GM12878 (cell line): Measurements from ENCODE around the gene C16orf90. TPM values are rescaled to one million over a fixed set of nuclear protein-coding genes. Genes with fewer than 3 reads are reported as not detected.

Experiments
- ATAC-seq: fragments of 200-7000 bp; cut with Tn5 transposase; 3 replicates; pipeline ENCODE4 v1.9.1; 2020; ENCODE audit warnings: mild to moderate bottlenecking, moderate library complexity
- BruUV-seq: library from RNA; stranded (reverse); fragments of 400-500 nt; replicated peaks from 2 replicates; lab custom pipeline; 2021; lab: Mats Ljungman, UMichigan
- CTCF ChIA-PET: fragments of 300-600 bp; sonication (Branson Sonifier 250); formaldehyde crosslinking; extraction: SDS; loops from one replicate; lab custom pipeline; 2021; ENCODE audit warnings: inconsistent platforms; lab: Yijun Ruan, JAX
- POLR2A ChIA-PET: fragments of 350-600 bp; formaldehyde crosslinking; extraction: SDS; loops from one replicate; lab custom pipeline; 2021; ENCODE audit warnings: inconsistent platforms; lab: Charles Lee
- RAD21 ChIA-PET: fragments of 300-600 bp; sonication (Branson Sonifier 250); formaldehyde crosslinking; loops from one replicate; lab custom pipeline; 2023; ENCODE audit warnings: antibody characterized with exemption; ENCODE audit not compliant: unreplicated experiment; lab: Charles Lee
- SMC1A ChIA-PET: fragments of 300-600 bp; sonication (Branson Sonifier 250); formaldehyde crosslinking; loops from one replicate; lab custom pipeline; 2023; ENCODE audit not compliant: unreplicated experiment, uncharacterized antibody; lab: Charles Lee
- DNase-seq: peaks from one replicate; pipeline ENCODE4 v3.0.0-alpha.2; 2011; ENCODE audit warnings: low read depth, low spot score
- FAIRE-seq: peaks from 3 replicates; lab custom pipeline; 2011; peaks lifted over from hg19 to GRCh38; lab: Jason Lieb, UNC
- H2AFZ ChIP-seq: 2 replicates; pipeline ENCODE4 v1.6.0; 2011; ENCODE audit warnings: low read depth, low read length, control low read depth; ENCODE audit not compliant: control insufficient read depth
- H3K27ac ChIP-seq: 2 replicates; pipeline ENCODE4 v1.5.1; 2011; ENCODE audit warnings: control low read depth; ENCODE audit not compliant: control insufficient read depth, insufficient read depth
- H3K27me3 ChIP-seq, 2 experiments: replicated peaks in 1 of 2; 2 replicates each; pipeline versions ENCODE4 v1.6.0 to v1.6.1; 2011; ENCODE audit warnings: low read length in 1 of 2; ENCODE audit not compliant: control insufficient read depth in 2 of 2, insufficient read depth in 2 of 2
- H3K36me3 ChIP-seq, 2 experiments: 2 replicates each; pipeline ENCODE4 v1.5.1; 2011; ENCODE audit warnings: low read length in 1 of 2; ENCODE audit not compliant: control insufficient read depth in 2 of 2, insufficient read depth in 2 of 2
- H3K4me1 ChIP-seq: 2 replicates; pipeline ENCODE4 v1.6.1; 2011; ENCODE audit warnings: mild to moderate bottlenecking, low read length, moderate library complexity, mixed read lengths; ENCODE audit not compliant: control insufficient read depth, insufficient read depth
- H3K4me2 ChIP-seq: 2 replicates; pipeline ENCODE4 v1.6.0; 2011; ENCODE audit warnings: control low read depth; ENCODE audit not compliant: control insufficient read depth, insufficient read depth
- H3K4me3 ChIP-seq: fragments of 200-600 bp; sonication (generic); 2 replicates; pipeline ENCODE4 v1.5.1; 2016
- H3K79me2 ChIP-seq: 2 replicates; pipeline ENCODE4 v1.6.0; 2011; ENCODE audit warnings: low read length; ENCODE audit not compliant: control insufficient read depth, insufficient read depth
- H3K9ac ChIP-seq: 2 replicates; pipeline ENCODE4 v1.8.0; 2011; ENCODE audit warnings: low read length, control low read depth, mixed read lengths; ENCODE audit not compliant: control insufficient read depth, insufficient read depth
- H3K9me3 ChIP-seq: replicated peaks from 3 replicates; pipeline ENCODE4 v1.5.1; 2011; ENCODE audit warnings: mild to moderate bottlenecking, low read length; ENCODE audit not compliant: control insufficient read depth, insufficient read depth
- H4K20me1 ChIP-seq: 2 replicates; pipeline ENCODE4 v1.6.0; 2011; ENCODE audit not compliant: control insufficient read depth, insufficient read depth
- CHD1 ChIP-seq: IDR thresholded peaks from 2 replicates; pipeline ENCODE4 v1.6.1; 2012; ENCODE audit warnings: low read depth, low read length, improper control_type of control experiment
- CHD4 ChIP-seq: fragments of 200-600 bp; sonication (generic); IDR thresholded peaks from 2 replicates; pipeline ENCODE4 v1.6.1; 2016; ENCODE audit warnings: mild to moderate bottlenecking
- ESRRA ChIP-seq: IDR thresholded peaks from 2 replicates; pipeline ENCODE4 v1.6.1; 2012; ENCODE audit warnings: mild to moderate bottlenecking, low read length, improper control_type of control experiment
- HCFC1 ChIP-seq: fragments of 150-350 bp; IDR thresholded peaks from 2 replicates; pipeline ENCODE4 v1.6.1; 2014; ENCODE audit warnings: low read length
- HDGF ChIP-seq: fragments of 450-650 bp; IDR thresholded peaks from 2 replicates; pipeline ENCODE4 v1.6.1; 2016; ENCODE audit warnings: antibody characterized with exemption
- LARP7 ChIP-seq: fragments of 450-650 bp; IDR thresholded peaks from 2 replicates; pipeline ENCODE4 v1.6.1; 2017; ENCODE audit warnings: mild to moderate bottlenecking
- NFIC ChIP-seq: IDR thresholded peaks from 2 replicates; pipeline ENCODE4 v1.6.1; 2012; ENCODE audit warnings: low read depth, mild to moderate bottlenecking, inconsistent platforms, low read length, moderate library complexity
- SIN3A ChIP-seq: IDR thresholded peaks from 2 replicates; pipeline ENCODE4 v1.6.1; 2012; ENCODE audit warnings: low read depth, low read length, improper control_type of control experiment
- TARDBP ChIP-seq: IDR thresholded peaks from 2 replicates; pipeline ENCODE4 v1.6.1; 2016; ENCODE audit warnings: borderline replicate concordance
- TCF12 ChIP-seq: IDR thresholded peaks from 2 replicates; pipeline ENCODE4 v1.6.1; 2011; ENCODE audit warnings: low read depth, mild to moderate bottlenecking, low read length
- WGBS: methylation state at CpG from one replicate; pipeline ENCODE4 v1.1.6; 2016; ENCODE audit warnings: low lambda C conversion rate; ENCODE audit not compliant: insufficient replicate concordance, insufficient coverage; ENCODE audit errors: missing lambda C conversion rate; 5-methylcytosine and 5-hydroxymethylcytosine counted together
- in situ Hi-C: fragments of 300-500 bp; cut with MboI; formaldehyde crosslinking; loops from 9 replicates; pipeline ENCODE4 v1.14.3; 2018; ENCODE audit warnings: mixed read lengths
- intact Hi-C: fragments of 100-400 bp; cut with micrococcal nuclease; formaldehyde crosslinking; loops from one replicate; pipeline ENCODE4 v1.14.2; 2022; ENCODE audit not compliant: unreplicated experiment
- polyA plus RNA-seq, 11 experiments: library from polyadenylated mRNA; depleted of rRNA in 4 of 11; unstranded in 6 of 11; stranded (reverse) in 5 of 11; fragments of >200 nt; fragmentation: Nextera tagmentation in 4 of 11; fragmentation: Illumina TruSeq in 1 of 11; extraction: Ambion mirVana in 4 of 11; extraction: Trizol in 1 of 11; gene quantifications; 1 replicate in 1 of 11; 2 replicates in 10 of 11; pipeline versions ENCODE4 v1.2.1 to v1.2.3, GENCODE V29; 2011 to 2016; ENCODE audit warnings: inconsistent platforms in 2 of 11, missing spikeins in 2 of 11, low read depth in 1 of 11
- total RNA-seq, 4 experiments: library from RNA; depleted of rRNA in 3 of 4; stranded (reverse); fragments of >200 nt in 3 of 4; fragmentation: Illumina TruSeq in 1 of 4; extraction: Trizol in 1 of 4; gene quantifications; 2 replicates each; pipeline versions ENCODE4 v1.2.1 to v1.2.3, GENCODE V29; 2013 to 2021
- TF ChIP-seq, protein P1 (sequence below): fragments of 450-650 bp; IDR thresholded peaks from 2 replicates; pipeline ENCODE4 v1.6.1; 2017; ENCODE audit warnings: mild to moderate bottlenecking, moderate library complexity

The C16orf90 gene
- total and polyA plus RNA-seq, 10 of the 15 experiments (the other 5 are each of a cell fraction or from before 2014, with no cell fraction given), result not detected

DNA sequence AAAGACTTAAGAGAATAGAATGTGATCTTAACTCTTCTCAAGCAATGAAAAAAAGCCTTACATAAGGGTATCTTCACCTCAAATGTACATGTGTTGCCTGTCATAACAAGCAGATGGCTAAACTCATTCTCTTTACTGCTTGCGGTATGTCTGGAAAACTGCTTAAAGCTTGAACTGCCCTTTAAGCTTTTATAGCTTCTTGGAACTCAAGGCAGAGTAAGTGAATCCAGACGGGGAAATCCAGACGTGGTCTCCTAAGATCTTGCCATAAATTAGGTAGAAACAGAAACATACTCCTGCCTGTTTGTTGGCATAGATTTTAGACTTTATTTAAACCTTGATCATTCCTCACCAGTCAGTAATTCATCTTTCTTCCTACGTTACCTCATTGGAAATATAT, 25.1 kb upstream of the C16orf90 start:
- in situ Hi-C loops (no loop called here), intact Hi-C loops (no loop called here)
- ChIA-PET SMC1A (no interaction called here), POLR2A (no interaction called here), RAD21 (no interaction called here), CTCF (no interaction called here)
- Histone ChIP-seq H4K20me1 (no peaks in the 10 kb centered on the region), H3K36me3 (peaks cover 0 to 3% of the 10 kb centered on the region in 2 experiments; a peak in 1 of 4 replicates), H3K4me3 (no peak overlapping the region), H3K79me2 (no peaks in the 10 kb centered on the region), H3K27me3 (no peaks in the 10 kb centered on the region), H3K4me1 (no peaks in the 10 kb centered on the region), H3K4me2 (no peak overlapping the region), H3K9me3 (no peaks in the 10 kb centered on the region), H3K9ac (no peak overlapping the region), H3K27ac (no peak overlapping the region), H2AFZ (no peak overlapping the region)
- TF ChIP-seq CHD1, result no peak
- no peak for TF ChIP-seq LARP7
- TF ChIP-seq HCFC1, result no peak
- TF ChIP-seq TARDBP, result no peak
- TF ChIP-seq NFIC, result no peak
- no peak for TF ChIP-seq CHD4
- no peak for TF ChIP-seq HDGF
- TF ChIP-seq TCF12, result no peak
- no peak for TF ChIP-seq ESRRA
- TF ChIP-seq, protein P1, sequence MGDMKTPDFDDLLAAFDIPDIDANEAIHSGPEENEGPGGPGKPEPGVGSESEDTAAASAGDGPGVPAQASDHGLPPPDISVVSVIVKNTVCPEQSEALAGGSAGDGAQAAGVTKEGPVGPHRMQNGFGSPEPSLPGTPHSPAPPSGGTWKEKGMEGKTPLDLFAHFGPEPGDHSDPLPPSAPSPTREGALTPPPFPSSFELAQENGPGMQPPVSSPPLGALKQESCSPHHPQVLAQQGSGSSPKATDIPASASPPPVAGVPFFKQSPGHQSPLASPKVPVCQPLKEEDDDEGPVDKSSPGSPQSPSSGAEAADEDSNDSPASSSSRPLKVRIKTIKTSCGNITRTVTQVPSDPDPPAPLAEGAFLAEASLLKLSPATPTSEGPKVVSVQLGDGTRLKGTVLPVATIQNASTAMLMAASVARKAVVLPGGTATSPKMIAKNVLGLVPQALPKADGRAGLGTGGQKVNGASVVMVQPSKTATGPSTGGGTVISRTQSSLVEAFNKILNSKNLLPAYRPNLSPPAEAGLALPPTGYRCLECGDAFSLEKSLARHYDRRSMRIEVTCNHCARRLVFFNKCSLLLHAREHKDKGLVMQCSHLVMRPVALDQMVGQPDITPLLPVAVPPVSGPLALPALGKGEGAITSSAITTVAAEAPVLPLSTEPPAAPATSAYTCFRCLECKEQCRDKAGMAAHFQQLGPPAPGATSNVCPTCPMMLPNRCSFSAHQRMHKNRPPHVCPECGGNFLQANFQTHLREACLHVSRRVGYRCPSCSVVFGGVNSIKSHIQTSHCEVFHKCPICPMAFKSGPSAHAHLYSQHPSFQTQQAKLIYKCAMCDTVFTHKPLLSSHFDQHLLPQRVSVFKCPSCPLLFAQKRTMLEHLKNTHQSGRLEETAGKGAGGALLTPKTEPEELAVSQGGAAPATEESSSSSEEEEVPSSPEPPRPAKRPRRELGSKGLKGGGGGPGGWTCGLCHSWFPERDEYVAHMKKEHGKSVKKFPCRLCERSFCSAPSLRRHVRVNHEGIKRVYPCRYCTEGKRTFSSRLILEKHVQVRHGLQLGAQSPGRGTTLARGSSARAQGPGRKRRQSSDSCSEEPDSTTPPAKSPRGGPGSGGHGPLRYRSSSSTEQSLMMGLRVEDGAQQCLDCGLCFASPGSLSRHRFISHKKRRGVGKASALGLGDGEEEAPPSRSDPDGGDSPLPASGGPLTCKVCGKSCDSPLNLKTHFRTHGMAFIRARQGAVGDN, result no peak
- TF ChIP-seq SIN3A, result no peak
- BruUV-seq, result no TSS peak
- FAIRE-seq, result no peak
- 98% methylated on average over 4 of the region's 4 CpGs for WGBS
- no peak for DNase-seq
- no peak for ATAC-seq
